NB4 (cell line): ENCODE data around the gene MAPRE2.

ENCODE experiments used
- MYC ChIP-seq: IDR thresholded peaks from 2 replicates; pipeline ENCODE4 v1.6.1; 2011; ENCODE audit warnings: low read depth, low read length
- POLR2A ChIP-seq: IDR thresholded peaks from 2 replicates; pipeline ENCODE4 v1.6.1; 2011; ENCODE audit warnings: mild to moderate bottlenecking; ENCODE audit not compliant: insufficient read length; ENCODE audit errors: extremely low read depth
- TF ChIP-seq, protein P1 (sequence below): IDR thresholded peaks from one replicate; pipeline ENCODE4 v1.5.1; 2012; ENCODE audit warnings: low read depth, low read length
- TF ChIP-seq, protein P2 (sequence below): IDR thresholded peaks from 2 replicates; pipeline ENCODE4 v1.6.1; 2011; ENCODE audit warnings: low read depth, low read length

DNA sequence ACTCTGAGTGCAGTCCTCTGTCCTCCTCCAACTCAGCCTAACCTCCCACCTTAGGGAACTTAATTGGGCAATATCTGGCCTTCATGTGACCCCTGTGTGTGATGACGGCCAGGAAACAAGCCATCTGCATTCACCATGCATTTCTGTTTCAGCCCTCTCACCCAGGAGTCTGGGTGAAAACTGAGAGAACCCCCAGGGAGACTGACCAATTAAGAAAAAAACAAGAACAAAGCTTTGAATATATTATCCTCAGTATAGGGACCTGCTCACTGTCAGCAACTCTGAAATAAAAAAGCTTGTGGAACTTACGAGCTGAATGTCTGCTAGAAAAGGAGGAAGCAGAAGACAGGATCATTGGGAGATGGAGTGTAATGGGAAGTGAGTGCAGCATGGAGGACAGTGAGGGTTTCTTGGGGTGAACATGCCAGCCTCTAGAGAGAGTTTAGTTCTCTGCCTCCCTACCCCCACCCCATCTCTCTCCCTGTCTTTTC, 9.5 kb downstream of the MAPRE2 start:
- TF ChIP-seq, protein P1, sequence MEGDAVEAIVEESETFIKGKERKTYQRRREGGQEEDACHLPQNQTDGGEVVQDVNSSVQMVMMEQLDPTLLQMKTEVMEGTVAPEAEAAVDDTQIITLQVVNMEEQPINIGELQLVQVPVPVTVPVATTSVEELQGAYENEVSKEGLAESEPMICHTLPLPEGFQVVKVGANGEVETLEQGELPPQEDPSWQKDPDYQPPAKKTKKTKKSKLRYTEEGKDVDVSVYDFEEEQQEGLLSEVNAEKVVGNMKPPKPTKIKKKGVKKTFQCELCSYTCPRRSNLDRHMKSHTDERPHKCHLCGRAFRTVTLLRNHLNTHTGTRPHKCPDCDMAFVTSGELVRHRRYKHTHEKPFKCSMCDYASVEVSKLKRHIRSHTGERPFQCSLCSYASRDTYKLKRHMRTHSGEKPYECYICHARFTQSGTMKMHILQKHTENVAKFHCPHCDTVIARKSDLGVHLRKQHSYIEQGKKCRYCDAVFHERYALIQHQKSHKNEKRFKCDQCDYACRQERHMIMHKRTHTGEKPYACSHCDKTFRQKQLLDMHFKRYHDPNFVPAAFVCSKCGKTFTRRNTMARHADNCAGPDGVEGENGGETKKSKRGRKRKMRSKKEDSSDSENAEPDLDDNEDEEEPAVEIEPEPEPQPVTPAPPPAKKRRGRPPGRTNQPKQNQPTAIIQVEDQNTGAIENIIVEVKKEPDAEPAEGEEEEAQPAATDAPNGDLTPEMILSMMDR, result no peak
- TF ChIP-seq MYC (no peak), POLR2A (no peak)
- TF ChIP-seq, protein P2, sequence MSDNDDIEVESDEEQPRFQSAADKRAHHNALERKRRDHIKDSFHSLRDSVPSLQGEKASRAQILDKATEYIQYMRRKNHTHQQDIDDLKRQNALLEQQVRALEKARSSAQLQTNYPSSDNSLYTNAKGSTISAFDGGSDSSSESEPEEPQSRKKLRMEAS, result no peak
